Type B pancreatic cell (in vitro differentiated cells): Measurements from ENCODE around the gene SMCR8. TPM values are rescaled to one million over a fixed set of nuclear protein-coding genes. Genes with fewer than 3 reads are reported as not detected.

ENCODE experiments used
- DNase-seq: peaks from one replicate; pipeline ENCODE4 v3.0.0; 2021; ENCODE audit warnings: mixed read lengths; ENCODE audit not compliant: unreplicated experiment; ENCODE audit errors: extremely low spot score
- H3K27ac Mint-ChIP-seq: 2 replicates; pipeline ENCODE4 v1.8.0; 2021; ENCODE audit warnings: mild to moderate bottlenecking, mixed read lengths
- H3K27me3 Mint-ChIP-seq: 2 replicates; pipeline ENCODE4 v1.8.0; 2021; ENCODE audit warnings: mixed read lengths
- H3K36me3 Mint-ChIP-seq: 2 replicates; pipeline ENCODE4 v1.8.0; 2021; ENCODE audit warnings: mixed read lengths
- H3K4me1 Mint-ChIP-seq: one replicate; pipeline ENCODE4 v1.8.0; 2021; ENCODE audit warnings: mixed read lengths; ENCODE audit not compliant: unreplicated experiment
- H3K4me3 Mint-ChIP-seq: 2 replicates; pipeline ENCODE4 v1.8.0; 2021; ENCODE audit warnings: mild to moderate bottlenecking, mixed read lengths
- H3K9me3 Mint-ChIP-seq: 2 replicates; pipeline ENCODE4 v1.8.0; 2021; ENCODE audit warnings: mixed read lengths
- long read RNA-seq: library from polyadenylated mRNA; unstranded; transcript quantifications from one replicate; pipeline ENCODE4 v2.0.0, GENCODE V29; 2020
- total RNA-seq: library from RNA; stranded (reverse); gene quantifications from 2 replicates; pipeline ENCODE4 v1.2.1, GENCODE V29; 2021; ENCODE audit warnings: low replicate concordance
- TF ChIP-seq, protein P1 (sequence below): fragments of 200-600 bp; sonication (generic); conservative IDR thresholded peaks from 2 replicates; pipeline ENCODE4 v1.5.0; 2021; ENCODE audit warnings: antibody characterized with exemption, mild to moderate bottlenecking

The SMCR8 gene, protein sequence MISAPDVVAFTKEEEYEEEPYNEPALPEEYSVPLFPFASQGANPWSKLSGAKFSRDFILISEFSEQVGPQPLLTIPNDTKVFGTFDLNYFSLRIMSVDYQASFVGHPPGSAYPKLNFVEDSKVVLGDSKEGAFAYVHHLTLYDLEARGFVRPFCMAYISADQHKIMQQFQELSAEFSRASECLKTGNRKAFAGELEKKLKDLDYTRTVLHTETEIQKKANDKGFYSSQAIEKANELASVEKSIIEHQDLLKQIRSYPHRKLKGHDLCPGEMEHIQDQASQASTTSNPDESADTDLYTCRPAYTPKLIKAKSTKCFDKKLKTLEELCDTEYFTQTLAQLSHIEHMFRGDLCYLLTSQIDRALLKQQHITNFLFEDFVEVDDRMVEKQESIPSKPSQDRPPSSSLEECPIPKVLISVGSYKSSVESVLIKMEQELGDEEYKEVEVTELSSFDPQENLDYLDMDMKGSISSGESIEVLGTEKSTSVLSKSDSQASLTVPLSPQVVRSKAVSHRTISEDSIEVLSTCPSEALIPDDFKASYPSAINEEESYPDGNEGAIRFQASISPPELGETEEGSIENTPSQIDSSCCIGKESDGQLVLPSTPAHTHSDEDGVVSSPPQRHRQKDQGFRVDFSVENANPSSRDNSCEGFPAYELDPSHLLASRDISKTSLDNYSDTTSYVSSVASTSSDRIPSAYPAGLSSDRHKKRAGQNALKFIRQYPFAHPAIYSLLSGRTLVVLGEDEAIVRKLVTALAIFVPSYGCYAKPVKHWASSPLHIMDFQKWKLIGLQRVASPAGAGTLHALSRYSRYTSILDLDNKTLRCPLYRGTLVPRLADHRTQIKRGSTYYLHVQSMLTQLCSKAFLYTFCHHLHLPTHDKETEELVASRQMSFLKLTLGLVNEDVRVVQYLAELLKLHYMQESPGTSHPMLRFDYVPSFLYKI
- 20.2 and 26.6 TPM in 2 replicates for total RNA-seq
- long read RNA-seq, full-length matches to known transcripts, result 3 of 7 reads
- long read RNA-seq, partial matches to known transcripts, result 0 of 7 reads
- long read RNA-seq, other reads (novel, unspliced or antisense), result 4 of 7 reads

DNA sequence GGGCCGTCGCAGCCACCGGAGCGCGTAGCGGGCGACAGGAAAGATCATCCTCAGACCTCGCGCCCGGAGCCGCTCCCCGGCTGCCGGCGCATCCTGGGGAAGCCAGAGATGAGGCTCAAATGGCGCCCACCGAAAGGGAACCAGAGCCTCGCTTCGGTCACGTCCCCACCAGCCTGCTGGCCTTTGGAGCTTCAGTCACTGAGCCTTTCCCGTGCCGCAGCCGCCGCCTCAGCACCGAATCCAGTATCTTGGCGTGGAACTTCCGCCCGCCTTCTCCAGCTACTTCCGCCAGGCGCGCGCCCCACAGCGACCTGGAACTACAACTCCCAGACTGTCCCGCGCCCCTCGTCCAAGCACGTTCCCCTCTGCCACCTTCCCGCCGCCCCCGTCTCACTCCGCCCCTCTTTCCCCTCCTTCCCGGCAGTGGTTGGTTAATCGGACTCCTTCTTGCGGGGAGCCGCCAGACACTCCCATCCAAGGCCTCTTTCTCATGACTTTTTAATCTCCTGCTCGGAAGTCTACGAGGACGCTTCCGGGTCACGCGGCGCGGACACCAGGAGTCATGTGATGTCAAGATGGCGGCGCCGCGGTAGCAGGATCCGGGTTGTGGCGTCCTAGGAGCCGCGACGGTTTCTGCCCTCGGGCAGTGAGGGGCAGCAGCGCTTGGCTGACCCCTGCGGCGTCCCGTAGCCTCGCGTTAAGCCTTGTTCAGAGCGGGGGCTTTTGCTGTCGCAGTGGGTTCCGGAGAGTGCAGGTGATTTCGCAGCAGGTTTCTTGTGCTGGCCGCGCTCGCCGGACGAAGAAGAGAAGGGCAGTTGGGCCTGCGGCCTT is at the start of gene SMCR8, which contains the start of gene TOP3A:
SMCR8 (plus strand) TSS at position 563 of the 831 bp plus-strand sequence. CDS start 497 bp downstream, outside the sequence.
TOP3A (minus strand) TSS at position 264 of the 831 bp plus-strand sequence; CDS start at position 48, 216 bp downstream.
- H3K9me3 Mint-ChIP-seq, result no peaks in the 10 kb centered on the region
- H3K27ac Mint-ChIP-seq, result peak within 1 kb of the TSS; percentile 99
- peak; percentile 97 for DNase-seq
- peaks cover 31% of the 10 kb centered on the region for H3K36me3 Mint-ChIP-seq
- TF ChIP-seq, protein P1, sequence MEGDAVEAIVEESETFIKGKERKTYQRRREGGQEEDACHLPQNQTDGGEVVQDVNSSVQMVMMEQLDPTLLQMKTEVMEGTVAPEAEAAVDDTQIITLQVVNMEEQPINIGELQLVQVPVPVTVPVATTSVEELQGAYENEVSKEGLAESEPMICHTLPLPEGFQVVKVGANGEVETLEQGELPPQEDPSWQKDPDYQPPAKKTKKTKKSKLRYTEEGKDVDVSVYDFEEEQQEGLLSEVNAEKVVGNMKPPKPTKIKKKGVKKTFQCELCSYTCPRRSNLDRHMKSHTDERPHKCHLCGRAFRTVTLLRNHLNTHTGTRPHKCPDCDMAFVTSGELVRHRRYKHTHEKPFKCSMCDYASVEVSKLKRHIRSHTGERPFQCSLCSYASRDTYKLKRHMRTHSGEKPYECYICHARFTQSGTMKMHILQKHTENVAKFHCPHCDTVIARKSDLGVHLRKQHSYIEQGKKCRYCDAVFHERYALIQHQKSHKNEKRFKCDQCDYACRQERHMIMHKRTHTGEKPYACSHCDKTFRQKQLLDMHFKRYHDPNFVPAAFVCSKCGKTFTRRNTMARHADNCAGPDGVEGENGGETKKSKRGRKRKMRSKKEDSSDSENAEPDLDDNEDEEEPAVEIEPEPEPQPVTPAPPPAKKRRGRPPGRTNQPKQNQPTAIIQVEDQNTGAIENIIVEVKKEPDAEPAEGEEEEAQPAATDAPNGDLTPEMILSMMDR, result no peak
- peak within 1 kb of the TSS; percentile 99 for H3K4me3 Mint-ChIP-seq
- H3K4me1 Mint-ChIP-seq, result peaks cover 41% of the 10 kb centered on the region
- no peaks in the 10 kb centered on the region for H3K27me3 Mint-ChIP-seq

DNA sequence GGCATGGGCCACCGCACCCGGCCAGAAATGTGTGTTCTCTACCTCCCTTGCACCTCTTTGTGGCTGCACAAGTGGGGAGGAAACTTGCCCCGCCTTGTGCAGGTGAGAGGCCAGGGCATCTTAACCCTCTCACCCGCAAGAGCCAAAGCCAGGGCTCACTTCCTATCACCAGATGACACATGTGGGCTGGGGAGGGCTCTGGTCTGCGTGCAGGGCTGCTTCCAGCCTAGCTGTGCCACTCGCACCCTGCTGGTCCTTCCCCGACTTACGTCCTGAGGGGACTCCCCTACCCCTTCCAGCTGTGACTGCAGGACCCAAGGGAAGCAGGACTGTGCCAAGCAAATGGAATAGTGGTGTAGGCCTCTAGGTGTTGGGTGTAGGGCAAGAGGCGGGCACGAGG is 47.7 kb upstream of the SMCR8 start:
- TF ChIP-seq, protein P1, result no peak
- H3K9me3 Mint-ChIP-seq, result no peaks in the 10 kb centered on the region
- H3K27me3 Mint-ChIP-seq, result no peaks in the 10 kb centered on the region
- H3K27ac Mint-ChIP-seq, result peak overlapping the region; percentile 26
- H3K4me3 Mint-ChIP-seq, result no peak overlapping the region
- peaks cover 10% of the 10 kb centered on the region for H3K4me1 Mint-ChIP-seq
- H3K36me3 Mint-ChIP-seq, result no peaks in the 10 kb centered on the region
- no peak for DNase-seq

DNA sequence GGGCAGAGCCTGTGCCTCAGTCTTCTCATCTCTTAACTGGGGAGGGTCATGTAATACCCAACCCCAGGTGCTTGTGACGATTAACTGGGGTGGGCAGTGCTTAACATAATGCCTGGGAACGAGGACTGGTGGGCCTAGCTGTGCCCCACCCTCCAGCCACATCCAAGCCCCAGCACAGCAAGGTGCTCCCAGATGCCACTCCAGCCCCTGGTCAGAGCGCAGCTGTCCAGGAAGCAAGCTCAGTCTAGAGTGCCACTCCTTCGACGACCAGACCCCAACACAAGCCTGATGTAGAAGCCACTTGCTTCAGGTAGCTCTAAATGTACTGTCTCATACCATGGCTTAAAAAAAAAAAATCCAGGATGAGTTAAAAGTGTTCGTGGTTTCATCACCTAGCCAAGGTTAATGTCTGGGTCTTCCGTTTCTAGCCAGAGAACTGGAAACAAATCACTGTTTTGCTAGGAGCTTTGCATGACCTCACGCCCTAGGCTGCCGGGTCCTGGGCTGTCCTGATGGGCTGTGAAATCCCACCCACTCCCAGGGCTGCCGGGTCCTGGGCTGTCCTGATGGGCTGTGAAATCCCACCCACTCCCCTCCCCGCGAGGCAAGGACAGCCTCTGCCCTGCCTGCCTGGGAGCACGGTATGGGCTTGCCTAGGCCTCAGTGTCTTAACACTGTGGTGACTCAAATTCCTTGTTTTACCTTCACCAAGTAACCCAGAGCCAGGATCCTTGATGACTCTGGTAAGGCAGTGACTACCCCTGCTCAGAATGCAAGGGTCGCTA is 47.0 kb upstream of the SMCR8 start:
- no peaks in the 10 kb centered on the region for H3K9me3 Mint-ChIP-seq
- DNase-seq, result no peak
- peak overlapping the region; percentile 64 for H3K27ac Mint-ChIP-seq
- no peak overlapping the region for H3K4me3 Mint-ChIP-seq
- TF ChIP-seq, protein P1, result no peak
- H3K4me1 Mint-ChIP-seq, result peaks cover 10% of the 10 kb centered on the region
- H3K27me3 Mint-ChIP-seq, result no peaks in the 10 kb centered on the region
- H3K36me3 Mint-ChIP-seq, result peaks cover 3% of the 10 kb centered on the region

DNA sequence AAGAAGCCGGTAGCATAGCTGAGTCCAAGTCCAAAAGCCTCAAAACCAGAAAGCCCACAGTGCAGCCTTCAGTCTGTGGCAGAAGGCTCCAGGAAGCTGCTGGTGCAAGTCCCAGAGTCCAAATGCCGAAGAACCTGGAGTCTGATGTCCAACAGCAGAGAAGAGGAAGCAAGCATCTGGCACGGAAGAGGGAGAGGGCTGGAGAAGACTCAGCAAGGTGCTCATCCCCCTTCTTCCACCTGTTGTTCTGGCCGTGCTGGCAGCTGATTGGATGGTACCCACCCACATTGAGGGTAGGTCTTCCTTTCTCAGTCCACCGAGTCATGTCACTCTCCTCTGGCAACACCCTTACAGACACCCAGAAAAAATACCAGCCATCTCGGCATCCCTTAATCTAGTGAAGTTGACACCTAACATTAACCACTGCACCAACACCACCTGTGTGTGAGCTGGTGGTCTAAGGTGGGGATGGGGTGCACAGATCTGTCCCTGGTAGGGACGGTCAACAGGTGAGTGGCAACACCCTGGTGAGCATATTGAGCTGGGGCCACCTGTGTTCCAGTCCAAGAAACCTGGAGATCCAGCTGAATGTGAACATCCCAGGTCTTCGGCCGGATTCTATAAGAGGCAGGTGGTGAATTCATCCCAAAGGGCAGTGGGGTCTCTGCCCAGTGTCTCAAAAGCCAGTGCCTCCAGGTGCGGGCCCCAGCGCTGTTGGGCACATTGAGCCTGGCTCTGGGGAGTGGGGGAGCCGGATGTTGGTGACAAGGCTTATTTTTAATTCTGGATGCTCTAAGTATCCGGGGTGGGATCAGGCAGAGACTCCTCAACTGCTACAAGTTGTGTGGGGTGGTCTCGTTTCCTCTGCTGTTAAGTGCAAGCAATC is 44.8 kb upstream of the SMCR8 start:
- TF ChIP-seq, protein P1, result no peak
- H3K27ac Mint-ChIP-seq, result no peak overlapping the region
- no peak overlapping the region for H3K4me3 Mint-ChIP-seq
- DNase-seq, result no peak
- peaks cover 10% of the 10 kb centered on the region for H3K4me1 Mint-ChIP-seq
- H3K36me3 Mint-ChIP-seq, result peaks cover 3% of the 10 kb centered on the region
- no peaks in the 10 kb centered on the region for H3K27me3 Mint-ChIP-seq
- H3K9me3 Mint-ChIP-seq, result no peaks in the 10 kb centered on the region
